Parathyroid adenoma (tissue), 2 donors: ENCODE measurements around the gene LDHD.
"Not testable (repeated sequence)": the region's sequence is repeated elsewhere in the genome, so short reads cannot be mapped to it uniquely, and the experiment has no call there.

Experiments used
- H2AFZ ChIP-seq: fragments of 300-600 bp; sonication (generic); one replicate; pipeline ENCODE4 v1.7.0; 2017; ENCODE audit warnings: antibody characterized with exemption, mild to moderate bottlenecking
- H3K27ac ChIP-seq: fragments of 300-600 bp; sonication (generic); one replicate; pipeline ENCODE4 v1.7.0; 2017
- H3K27me3 ChIP-seq: fragments of 300-600 bp; sonication (generic); one replicate; pipeline ENCODE4 v1.7.0; 2017; ENCODE audit warnings: low read length; ENCODE audit not compliant: control insufficient read depth, insufficient read depth
- H3K36me3 ChIP-seq: fragments of 300-600 bp; sonication (generic); one replicate; pipeline ENCODE4 v1.7.0; 2017; ENCODE audit warnings: low read length; ENCODE audit not compliant: control insufficient read depth, insufficient read depth
- H3K4me1 ChIP-seq: fragments of 300-600 bp; sonication (generic); one replicate; pipeline ENCODE4 v1.7.0; 2017; ENCODE audit warnings: control low read depth
- H3K4me2 ChIP-seq: fragments of 300-600 bp; sonication (generic); one replicate; pipeline ENCODE4 v1.7.0; 2017; ENCODE audit warnings: low read length
- H3K4me3 ChIP-seq: fragments of 300-600 bp; sonication (generic); one replicate; pipeline ENCODE4 v1.7.0; 2017; ENCODE audit warnings: low read depth, low read length
- H3K79me2 ChIP-seq: fragments of 300-600 bp; sonication (generic); one replicate; pipeline ENCODE4 v1.7.0; 2017; ENCODE audit warnings: control low read depth
- H3K9ac ChIP-seq: fragments of 300-600 bp; sonication (generic); one replicate; pipeline ENCODE4 v1.7.0; 2017; ENCODE audit warnings: mild to moderate bottlenecking
- H3K9me3 ChIP-seq: fragments of 300-600 bp; sonication (generic); one replicate; pipeline ENCODE4 v1.7.0; 2017; ENCODE audit warnings: low read length; ENCODE audit not compliant: control insufficient read depth
- TF ChIP-seq, protein P1 (sequence below): fragments of 300-600 bp; sonication (generic); IDR thresholded peaks from one replicate; pipeline ENCODE4 v1.7.0; 2017; ENCODE audit warnings: antibody characterized with exemption, mild to moderate bottlenecking
- donor health status: primary hyperparathyroidism.

The LDHD gene

DNA sequence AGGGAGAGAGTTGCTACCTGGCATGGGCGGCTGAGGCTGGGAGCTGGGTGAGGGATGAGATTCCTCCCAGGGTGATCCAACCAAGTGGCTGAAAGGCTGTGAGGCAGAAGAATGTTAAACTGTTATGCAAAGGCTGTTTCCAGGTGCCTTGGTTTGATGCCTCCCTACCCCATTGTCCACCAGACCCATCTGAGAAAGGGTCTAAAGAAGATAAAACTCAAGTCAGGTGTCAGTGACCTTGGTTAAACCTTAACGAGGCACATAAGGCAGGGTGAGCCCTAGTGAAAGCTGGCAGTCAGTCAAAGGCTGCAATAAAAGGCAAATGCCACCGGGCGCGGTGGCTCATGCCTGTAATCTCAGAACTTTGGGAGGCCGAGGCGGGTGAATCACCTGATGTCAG is 23.8 kb downstream of the LDHD start:
- H3K79me2 ChIP-seq: peaks cover 78% of the 10 kb centered on the region
- no peak overlapping the region for H3K9ac ChIP-seq
- H3K4me1 ChIP-seq: peaks cover 44% of the 10 kb centered on the region
- H3K9me3 ChIP-seq: no peaks in the 10 kb centered on the region
- H3K36me3 ChIP-seq: no peaks in the 10 kb centered on the region
- H3K27ac ChIP-seq: no peak overlapping the region
- no peak overlapping the region for H2AFZ ChIP-seq
- TF ChIP-seq, protein P1, sequence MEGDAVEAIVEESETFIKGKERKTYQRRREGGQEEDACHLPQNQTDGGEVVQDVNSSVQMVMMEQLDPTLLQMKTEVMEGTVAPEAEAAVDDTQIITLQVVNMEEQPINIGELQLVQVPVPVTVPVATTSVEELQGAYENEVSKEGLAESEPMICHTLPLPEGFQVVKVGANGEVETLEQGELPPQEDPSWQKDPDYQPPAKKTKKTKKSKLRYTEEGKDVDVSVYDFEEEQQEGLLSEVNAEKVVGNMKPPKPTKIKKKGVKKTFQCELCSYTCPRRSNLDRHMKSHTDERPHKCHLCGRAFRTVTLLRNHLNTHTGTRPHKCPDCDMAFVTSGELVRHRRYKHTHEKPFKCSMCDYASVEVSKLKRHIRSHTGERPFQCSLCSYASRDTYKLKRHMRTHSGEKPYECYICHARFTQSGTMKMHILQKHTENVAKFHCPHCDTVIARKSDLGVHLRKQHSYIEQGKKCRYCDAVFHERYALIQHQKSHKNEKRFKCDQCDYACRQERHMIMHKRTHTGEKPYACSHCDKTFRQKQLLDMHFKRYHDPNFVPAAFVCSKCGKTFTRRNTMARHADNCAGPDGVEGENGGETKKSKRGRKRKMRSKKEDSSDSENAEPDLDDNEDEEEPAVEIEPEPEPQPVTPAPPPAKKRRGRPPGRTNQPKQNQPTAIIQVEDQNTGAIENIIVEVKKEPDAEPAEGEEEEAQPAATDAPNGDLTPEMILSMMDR: no peak
- H3K4me2 ChIP-seq: no peak overlapping the region
- no peak overlapping the region for H3K4me3 ChIP-seq
- no peaks in the 10 kb centered on the region for H3K27me3 ChIP-seq

DNA sequence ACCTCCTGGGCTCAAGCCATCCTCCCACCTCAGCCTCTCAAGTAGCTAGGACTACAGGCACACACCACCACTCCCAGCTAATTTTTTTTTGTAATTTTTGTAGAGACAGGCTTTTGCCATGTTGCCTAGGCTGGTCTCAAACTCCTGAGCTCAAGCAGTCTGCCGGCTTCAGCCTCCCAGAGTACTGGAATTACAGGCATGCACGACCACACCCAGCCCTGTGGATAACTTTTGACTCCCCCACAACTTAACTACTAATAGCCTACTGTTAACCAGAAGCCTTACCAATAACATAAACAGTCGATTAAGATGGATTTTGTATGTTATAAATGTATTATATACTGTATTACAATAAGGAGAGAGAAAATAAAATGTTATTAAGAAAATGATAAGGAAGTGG is 25.0 kb downstream of the LDHD start:
- not testable (repeated sequence) for H3K4me3 ChIP-seq, H3K9me3 ChIP-seq, H3K4me2 ChIP-seq, H3K27ac ChIP-seq, H3K27me3 ChIP-seq, H3K36me3 ChIP-seq, H2AFZ ChIP-seq, H3K9ac ChIP-seq
- Histone ChIP-seq H3K4me1 (peaks cover 39% of the 10 kb centered on the region), H3K79me2 (peaks cover 73% of the 10 kb centered on the region)

DNA sequence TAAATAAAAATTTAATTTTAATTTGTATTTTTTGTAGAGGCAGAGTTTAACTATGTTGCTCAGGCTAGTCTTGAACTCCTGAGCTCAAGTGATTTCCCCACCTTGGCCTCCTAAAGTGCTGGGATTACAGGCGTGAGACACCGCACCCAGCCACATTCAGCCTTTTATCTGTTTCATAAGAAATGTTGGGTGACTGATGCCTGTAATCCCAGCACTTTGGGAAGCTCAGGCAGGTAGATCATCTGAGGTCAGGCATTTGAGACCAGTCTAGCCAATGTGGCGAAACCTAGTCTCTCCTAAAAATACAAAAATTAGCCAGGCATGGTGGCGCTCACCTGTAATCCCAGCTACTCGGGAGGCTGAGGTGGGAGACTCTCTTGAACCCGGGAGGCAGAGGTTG is 25.7 kb downstream of the LDHD start:
- not testable (repeated sequence) for H3K4me3 ChIP-seq, H2AFZ ChIP-seq, H3K36me3 ChIP-seq, H3K9ac ChIP-seq, H3K9me3 ChIP-seq, H3K4me2 ChIP-seq, H3K27me3 ChIP-seq, H3K27ac ChIP-seq
- Histone ChIP-seq H3K4me1 (peaks cover 32% of the 10 kb centered on the region), H3K79me2 (peaks cover 72% of the 10 kb centered on the region)

DNA sequence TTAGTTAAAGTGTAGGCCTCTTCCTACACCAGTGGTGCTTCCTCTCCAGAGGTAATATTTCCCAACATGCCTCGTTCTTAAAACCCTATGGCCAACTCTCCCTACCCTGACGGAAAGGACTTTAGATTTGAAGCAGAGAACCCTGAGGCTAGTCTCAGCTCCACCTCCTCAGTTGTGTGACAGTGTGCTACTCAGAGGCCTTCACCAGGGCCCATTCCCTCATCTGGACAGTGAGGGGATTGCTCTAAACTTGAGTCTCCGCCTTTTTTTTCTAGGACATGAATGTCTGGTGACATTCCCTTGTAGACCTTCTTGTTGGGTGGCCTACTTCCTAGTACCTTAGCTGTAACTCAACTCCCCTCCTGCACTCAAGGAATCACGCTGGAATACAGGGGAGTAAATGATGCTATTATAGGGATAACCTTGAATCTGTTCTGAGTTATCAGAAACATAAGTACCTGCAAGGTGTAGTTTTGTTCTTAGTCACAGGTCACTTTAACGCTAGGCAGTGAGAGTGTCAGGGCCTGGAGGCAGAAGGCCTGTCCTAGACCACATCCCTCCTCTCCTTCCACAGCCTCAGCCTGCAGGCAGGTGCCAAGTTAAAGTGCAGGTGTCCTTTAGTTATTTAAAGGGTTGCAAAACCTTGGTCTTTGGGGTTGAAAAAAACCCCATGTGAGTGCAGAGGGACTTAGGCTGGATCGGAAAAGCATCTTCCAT is 26.9 kb downstream of the LDHD start:
- Histone ChIP-seq H3K27me3 (no peaks in the 10 kb centered on the region), H3K4me3 (no peak overlapping the region), H3K27ac (no peak overlapping the region), H3K36me3 (no peaks in the 10 kb centered on the region), H3K9ac (no peak overlapping the region), H3K79me2 (peaks cover 68% of the 10 kb centered on the region), H2AFZ (no peak overlapping the region), H3K4me2 (no peak overlapping the region), H3K4me1 (peaks cover 30% of the 10 kb centered on the region), H3K9me3 (no peaks in the 10 kb centered on the region)
- TF ChIP-seq, protein P1: no peak

DNA sequence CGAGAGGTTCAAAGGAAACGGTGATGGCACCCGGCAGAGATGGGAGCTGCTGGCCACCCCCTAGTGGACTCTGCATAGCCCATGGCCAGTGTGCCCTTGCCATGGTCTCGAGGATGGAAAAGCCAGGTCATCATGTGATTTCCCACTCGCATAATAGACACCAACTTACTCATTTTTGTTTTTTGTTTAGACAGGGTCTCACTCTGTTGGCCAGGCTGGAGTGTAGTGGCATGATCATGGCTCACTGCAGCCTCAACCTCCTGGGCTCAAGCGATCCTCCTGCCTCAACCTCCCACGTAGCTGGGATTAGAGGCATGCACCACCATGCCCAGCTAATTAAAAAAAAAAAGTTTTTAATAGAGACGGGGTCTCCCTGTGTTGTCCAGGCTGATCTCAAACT is 27.6 kb downstream of the LDHD start:
- no peak overlapping the region for H3K27ac ChIP-seq
- H3K4me2 ChIP-seq: no peak overlapping the region
- no peaks in the 10 kb centered on the region for H3K36me3 ChIP-seq
- peaks cover 65% of the 10 kb centered on the region for H3K79me2 ChIP-seq
- H3K9me3 ChIP-seq: no peaks in the 10 kb centered on the region
- H2AFZ ChIP-seq: no peak overlapping the region
- peaks cover 31% of the 10 kb centered on the region for H3K4me1 ChIP-seq
- no peak overlapping the region for H3K9ac ChIP-seq
- H3K27me3 ChIP-seq: no peaks in the 10 kb centered on the region
- no peak overlapping the region for H3K4me3 ChIP-seq
- TF ChIP-seq, protein P1: no peak

DNA sequence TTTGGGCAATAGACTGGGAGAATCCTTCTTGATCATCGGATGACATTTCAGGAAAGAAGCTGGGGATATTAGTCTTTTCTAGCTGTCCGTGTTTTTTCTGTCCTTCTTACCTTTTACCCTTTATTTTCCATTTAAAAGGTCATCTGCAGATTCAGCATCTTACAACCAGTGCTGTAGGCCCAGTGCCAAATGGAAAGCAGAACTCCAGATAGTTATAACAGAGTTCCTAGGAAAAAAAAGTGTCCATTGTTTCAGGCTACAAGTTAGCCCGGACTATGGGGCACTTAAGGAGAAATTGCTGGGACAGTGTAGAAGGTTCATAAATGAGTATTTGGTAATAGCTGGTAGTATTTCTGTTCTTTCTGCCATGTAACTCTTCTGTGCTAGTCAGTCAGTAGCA is 28.4 kb downstream of the LDHD start:
- TF ChIP-seq, protein P1: no peak
- Histone ChIP-seq H3K27ac (peak overlapping the region; percentile 30), H3K27me3 (no peaks in the 10 kb centered on the region), H3K9ac (no peak overlapping the region), H3K4me3 (peak overlapping the region; percentile 11), H3K4me2 (peak overlapping the region; percentile 28), H3K4me1 (peaks cover 26% of the 10 kb centered on the region), H3K36me3 (no peaks in the 10 kb centered on the region), H3K9me3 (no peaks in the 10 kb centered on the region), H3K79me2 (peaks cover 65% of the 10 kb centered on the region), H2AFZ (no peak overlapping the region)
